Activated CD4-positive, alpha-beta memory T cell treated with anti-CD3 and anti-CD28 coated beads, Interleukin-2, amount 10 ng/mL, durations not matched to agents 7 days and 5 days (primary cell): ENCODE data around the gene DNASE1L1. TPM values are rescaled to one million over a fixed set of nuclear protein-coding genes. Genes with fewer than 3 reads are reported as not detected.

Experiments used
- CTCF ChIA-PET: fragments of 350-600 bp; sonication (Branson Sonifier 250); formaldehyde crosslinking; loops from one replicate; lab custom pipeline; 2021; ENCODE audit warnings: antibody characterized with exemption, inconsistent platforms; lab: Charles Lee
- POLR2A ChIA-PET: fragments of 350-600 bp; sonication (Branson Sonifier 250); formaldehyde crosslinking; loops from one replicate; lab custom pipeline; 2021; ENCODE audit warnings: antibody characterized with exemption; lab: Charles Lee
- DNase-seq: peaks from one replicate; pipeline ENCODE4 v3.0.0-alpha.2; 2020
- H3K27ac Mint-ChIP-seq: one replicate; pipeline ENCODE4 v1.8.0; 2021; ENCODE audit warnings: mild to moderate bottlenecking, mixed read lengths
- H3K27me3 Mint-ChIP-seq: one replicate; pipeline ENCODE4 v1.8.0; 2021; ENCODE audit warnings: mixed read lengths
- H3K36me3 Mint-ChIP-seq: one replicate; pipeline ENCODE4 v1.8.0; 2021; ENCODE audit warnings: low read depth, mixed read lengths
- H3K4me1 Mint-ChIP-seq: one replicate; pipeline ENCODE4 v1.8.0; 2021; ENCODE audit warnings: mixed read lengths
- H3K4me3 Mint-ChIP-seq: one replicate; pipeline ENCODE4 v1.8.0; 2021; ENCODE audit warnings: mild to moderate bottlenecking, mixed read lengths
- H3K9me3 Mint-ChIP-seq: one replicate; pipeline ENCODE4 v1.8.0; 2021; ENCODE audit warnings: mixed read lengths
- total RNA-seq, 2 experiments: library from RNA; stranded (reverse); gene quantifications; one replicate each; pipeline ENCODE4 v1.2.3, GENCODE V29; 2021

The DNASE1L1 gene
- total RNA-seq, 2 experiments from 2014 or later: 23.3 to 23.7 TPM

- POLR2A ChIA-PET: interaction anchor here (0.7 to 2.2 kb wide), 5 partner anchors 12 to 115 kb away, joined by 3 to 16 read pairs (median 8); partner anchors contain the start of genes PLXNA3, RPL10 and SLC10A3
- peaks cover 29% of the 10 kb centered on the region for H3K4me1 Mint-ChIP-seq
- no peaks in the 10 kb centered on the region for H3K27me3 Mint-ChIP-seq
- peak within 1 kb of the TSS; percentile 73 for H3K4me3 Mint-ChIP-seq
- no peaks in the 10 kb centered on the region for H3K9me3 Mint-ChIP-seq
- CTCF ChIA-PET: interaction anchor here (1.0 to 1.7 kb wide), 6 partner anchors 36 to 237 kb away, joined by 3 to 6 read pairs (median 3); partner anchors contain the start of gene UBL4A
- DNase-seq: peak; percentile 34
- peaks cover 11% of the 10 kb centered on the region for H3K36me3 Mint-ChIP-seq
- H3K27ac Mint-ChIP-seq: peak within 1 kb of the TSS; percentile 65
Observed at GRCh38 chrX:154374313-154375155, 34.5 kb downstream of the DNASE1L1 start, which contains the start of gene FLNA. Gene FLNA (minus strand): TSS chrX:154374634. CDS start chrX:154371245, 3,389 bp downstream.

GRCh38 chrX:154373340-154374306, 35.4 kb downstream of the DNASE1L1 start:
- peak; percentile 40 for DNase-seq
- ChIA-PET POLR2A (interaction anchor here (0.7 to 2.2 kb wide), 16 partner anchors 9 to 402 kb away, joined by 3 to 16 read pairs (median 4); partner anchors contain the start of genes HCFC1, PLXNA3, RPL10 and SLC10A3), CTCF (interaction anchor here (0.6 to 1.7 kb wide), 14 partner anchors 25 to 360 kb away, joined by 3 to 6 read pairs (median 3); partner anchors contain the start of genes RPL10, SLC10A3 and UBL4A)

DNA sequence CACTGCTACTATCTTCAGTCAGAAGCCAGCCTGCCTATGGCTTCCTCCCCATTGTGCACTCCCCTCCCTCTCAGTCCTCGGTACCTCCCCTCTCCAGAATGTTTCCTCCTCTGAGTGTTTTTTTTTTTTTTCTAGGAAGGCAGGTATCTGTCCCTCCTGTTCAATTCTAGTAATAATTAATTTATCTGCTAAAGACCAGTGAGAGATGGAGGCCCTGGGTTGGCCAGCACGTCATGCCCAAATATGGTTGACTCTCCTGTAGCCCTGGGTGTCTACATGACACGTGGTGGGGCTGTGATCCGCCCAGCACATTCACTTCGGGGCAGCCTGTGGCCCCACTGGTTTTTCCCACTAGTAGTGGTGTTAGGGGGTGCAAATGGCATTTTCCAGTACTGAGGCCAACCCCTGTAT, 36.4 kb downstream of the DNASE1L1 start:
- Mint-ChIP-seq H3K4me3 (peak overlapping the region; percentile 79), H3K4me1 (peaks cover 36% of the 10 kb centered on the region), H3K9me3 (no peaks in the 10 kb centered on the region), H3K27ac (peak overlapping the region; percentile 88), H3K27me3 (no peaks in the 10 kb centered on the region), H3K36me3 (peaks cover 24% of the 10 kb centered on the region)
- ChIA-PET POLR2A (interaction anchor here (0.6 to 1.8 kb wide), 16 partner anchors 10 to 401 kb away, joined by 3 to 16 read pairs (median 3); partner anchors contain the start of genes HCFC1 and RPL10), CTCF (interaction anchor here (0.6 to 1.7 kb wide), 10 partner anchors 26 to 359 kb away, joined by 3 to 6 read pairs (median 3); partner anchors contain the start of genes RPL10, SLC10A3 and UBL4A)
- DNase-seq: peak; percentile 63

More at GRCh38 chrX:154373340-154374306, 35.4 kb downstream of the DNASE1L1 start:
- Mint-ChIP-seq H3K27me3 (no peaks in the 10 kb centered on the region), H3K9me3 (no peaks in the 10 kb centered on the region), H3K36me3 (peaks cover 16% of the 10 kb centered on the region), H3K27ac (peak overlapping the region; percentile 65), H3K4me3 (peak overlapping the region; percentile 73), H3K4me1 (peaks cover 29% of the 10 kb centered on the region)

GRCh38 chrX:154371789-154372300, 37.2 kb downstream of the DNASE1L1 start:
- CTCF ChIA-PET: no interaction called here
- H3K27ac Mint-ChIP-seq: peak overlapping the region; percentile 88
- DNase-seq: no peak
- no peaks in the 10 kb centered on the region for H3K27me3 Mint-ChIP-seq
- H3K9me3 Mint-ChIP-seq: no peaks in the 10 kb centered on the region
- POLR2A ChIA-PET: interaction anchor here (0.9 to 1.4 kb wide), 3 partner anchors 29 to 400 kb away, joined by 3 to 5 read pairs (median 3); partner anchors contain the start of gene HCFC1
- H3K36me3 Mint-ChIP-seq: peaks cover 29% of the 10 kb centered on the region
- peaks cover 37% of the 10 kb centered on the region for H3K4me1 Mint-ChIP-seq
- H3K4me3 Mint-ChIP-seq: peak overlapping the region; percentile 79

DNA sequence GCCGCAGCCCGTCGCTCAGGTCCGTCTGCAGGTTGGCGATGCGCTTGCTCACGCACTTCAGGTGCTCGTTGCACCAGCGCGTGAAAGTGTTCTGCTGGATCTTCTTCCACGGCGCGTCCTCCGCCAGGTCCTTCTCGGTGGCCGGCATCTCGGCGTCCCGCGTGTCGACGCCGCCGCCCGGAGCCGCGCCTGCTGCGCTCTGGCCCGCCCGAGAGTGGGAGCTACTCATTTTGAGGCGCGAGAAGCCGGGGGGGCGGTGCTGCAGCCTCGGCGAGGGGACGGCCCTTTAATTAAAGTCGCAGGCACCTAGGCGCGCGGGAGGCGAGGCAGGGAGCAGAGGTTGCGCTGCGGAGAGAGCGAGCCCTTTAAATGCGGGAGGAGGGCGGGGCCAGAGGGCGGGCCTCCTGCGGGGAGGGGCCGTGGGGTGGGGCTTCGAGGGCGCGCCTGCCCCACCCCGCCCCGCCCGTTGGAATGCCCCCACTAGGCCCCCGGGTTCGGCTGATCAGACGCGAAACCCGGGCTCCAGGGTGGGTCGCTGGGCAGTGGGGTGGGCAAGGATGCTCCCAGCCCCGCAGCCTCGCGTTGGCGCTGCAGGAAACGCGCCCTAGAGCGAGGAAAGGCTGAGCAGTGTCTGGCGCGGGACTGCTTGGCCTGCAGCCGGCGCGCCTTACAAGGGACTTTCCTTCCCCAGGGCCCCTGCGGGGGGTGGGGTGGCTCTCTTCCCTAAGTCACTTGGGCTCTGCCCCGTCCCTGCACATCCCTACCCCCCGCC, 37.9 kb downstream of the DNASE1L1 start:
- Mint-ChIP-seq H3K4me1 (peaks cover 36% of the 10 kb centered on the region), H3K9me3 (no peaks in the 10 kb centered on the region), H3K4me3 (peak overlapping the region; percentile 79), H3K27me3 (no peaks in the 10 kb centered on the region), H3K27ac (peak overlapping the region; percentile 82), H3K36me3 (peaks cover 35% of the 10 kb centered on the region)
- CTCF ChIA-PET: interaction anchor here (1.5 kb wide), 1 partner anchor 28 kb away, joined by 5 read pairs; no protein-coding TSS in a partner anchor
- POLR2A ChIA-PET: interaction anchor here (1.0 to 4.3 kb wide), 15 partner anchors 8 to 401 kb away, joined by 3 to 37 read pairs (median 4); partner anchors contain the start of genes EMD, HCFC1, RPL10 and TAFAZZIN
- peak; percentile 95 for DNase-seq

DNA sequence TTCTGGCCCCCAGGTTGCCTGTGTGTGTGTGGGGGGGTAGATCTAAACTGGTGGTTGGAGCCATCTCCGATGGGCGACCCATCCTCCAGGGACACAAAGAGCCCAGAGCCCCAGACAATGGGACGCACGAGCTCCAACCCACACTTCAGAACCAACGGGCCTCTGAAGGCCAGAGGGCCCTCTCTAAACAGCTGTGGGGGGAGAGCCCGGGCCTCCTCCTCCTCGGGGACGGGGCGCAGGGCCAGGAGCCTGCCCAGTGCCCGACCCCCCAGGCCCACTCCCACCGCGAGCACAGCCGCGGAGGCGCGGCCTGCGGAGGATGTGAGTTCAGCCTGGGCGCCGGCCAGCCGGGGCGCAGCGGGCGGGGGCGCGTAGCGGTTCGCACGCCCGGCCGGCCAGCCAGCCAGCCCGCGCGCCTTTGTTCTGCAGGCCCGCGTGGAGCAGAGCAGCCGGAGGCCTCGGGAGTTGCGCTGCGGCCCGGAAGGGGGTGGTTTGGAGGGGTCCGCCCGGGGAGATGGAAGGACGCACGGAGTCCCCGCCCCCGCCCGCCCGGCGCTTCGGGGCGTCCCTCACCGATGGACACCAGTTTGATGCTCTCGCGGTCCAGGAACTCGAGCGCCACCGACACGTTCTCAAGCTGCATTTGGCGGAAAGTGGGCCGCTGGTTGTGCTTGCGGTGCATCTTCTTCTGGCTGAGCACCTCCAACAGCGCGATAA, 38.6 kb downstream of the DNASE1L1 start:
- CTCF ChIA-PET: interaction anchor here (1.5 kb wide), 1 partner anchor 29 kb away, joined by 5 read pairs; no protein-coding TSS in a partner anchor
- H3K27ac Mint-ChIP-seq: peak overlapping the region; percentile 91
- H3K4me1 Mint-ChIP-seq: peaks cover 40% of the 10 kb centered on the region
- H3K9me3 Mint-ChIP-seq: no peaks in the 10 kb centered on the region
- peaks cover 39% of the 10 kb centered on the region for H3K36me3 Mint-ChIP-seq
- H3K27me3 Mint-ChIP-seq: no peaks in the 10 kb centered on the region
- POLR2A ChIA-PET: interaction anchor here (1.0 to 4.3 kb wide), 15 partner anchors 9 to 401 kb away, joined by 3 to 37 read pairs (median 4); partner anchors contain the start of genes EMD, HCFC1, RPL10 and TAFAZZIN
- H3K4me3 Mint-ChIP-seq: peak overlapping the region; percentile 94
- no peak for DNase-seq

DNA sequence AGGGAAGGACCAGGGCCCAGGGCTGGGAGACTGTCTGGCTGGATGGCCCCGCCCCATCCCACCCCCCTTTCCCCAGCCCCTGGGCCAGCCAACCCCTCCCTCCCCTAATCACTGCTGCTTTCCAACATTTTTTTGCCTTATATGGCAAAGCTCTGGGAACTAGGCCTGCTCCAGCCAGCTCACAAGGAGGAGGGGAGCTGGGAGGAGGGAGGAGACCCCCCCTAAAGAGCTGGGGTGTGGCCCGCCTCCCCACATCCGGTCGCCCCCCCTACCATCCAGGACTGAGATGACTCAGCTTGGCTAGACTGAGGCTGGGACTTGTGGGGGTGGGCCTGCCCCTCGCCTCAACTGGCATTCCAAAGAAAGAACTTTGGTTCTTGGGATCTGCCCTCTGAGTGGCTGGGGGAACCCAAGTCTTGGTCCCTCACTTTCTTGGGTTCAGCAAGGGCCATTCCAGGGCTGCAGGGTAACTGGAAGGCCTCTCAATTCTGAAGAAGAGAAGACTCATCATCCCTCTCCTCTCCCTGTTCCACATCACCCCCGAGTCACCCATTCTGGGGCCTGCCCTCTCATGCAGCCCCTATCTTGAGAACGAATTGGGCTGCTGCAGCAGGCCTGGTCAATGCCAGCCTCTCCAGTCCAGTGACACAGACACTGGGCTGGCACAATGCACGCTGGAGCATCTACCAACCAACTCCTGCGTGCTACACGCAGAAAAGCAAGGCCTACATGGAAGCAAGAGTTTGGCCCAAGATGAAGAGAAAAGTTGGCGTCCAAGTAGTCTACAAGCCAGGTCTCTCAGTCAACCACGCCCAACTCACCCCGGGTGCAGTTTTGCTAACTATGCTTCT, 39.4 kb downstream of the DNASE1L1 start:
- Mint-ChIP-seq H3K27me3 (no peaks in the 10 kb centered on the region), H3K4me1 (peaks cover 39% of the 10 kb centered on the region)
- CTCF ChIA-PET: interaction anchor here (1.5 kb wide), 1 partner anchor 29 kb away, joined by 5 read pairs; no protein-coding TSS in a partner anchor

DNA sequence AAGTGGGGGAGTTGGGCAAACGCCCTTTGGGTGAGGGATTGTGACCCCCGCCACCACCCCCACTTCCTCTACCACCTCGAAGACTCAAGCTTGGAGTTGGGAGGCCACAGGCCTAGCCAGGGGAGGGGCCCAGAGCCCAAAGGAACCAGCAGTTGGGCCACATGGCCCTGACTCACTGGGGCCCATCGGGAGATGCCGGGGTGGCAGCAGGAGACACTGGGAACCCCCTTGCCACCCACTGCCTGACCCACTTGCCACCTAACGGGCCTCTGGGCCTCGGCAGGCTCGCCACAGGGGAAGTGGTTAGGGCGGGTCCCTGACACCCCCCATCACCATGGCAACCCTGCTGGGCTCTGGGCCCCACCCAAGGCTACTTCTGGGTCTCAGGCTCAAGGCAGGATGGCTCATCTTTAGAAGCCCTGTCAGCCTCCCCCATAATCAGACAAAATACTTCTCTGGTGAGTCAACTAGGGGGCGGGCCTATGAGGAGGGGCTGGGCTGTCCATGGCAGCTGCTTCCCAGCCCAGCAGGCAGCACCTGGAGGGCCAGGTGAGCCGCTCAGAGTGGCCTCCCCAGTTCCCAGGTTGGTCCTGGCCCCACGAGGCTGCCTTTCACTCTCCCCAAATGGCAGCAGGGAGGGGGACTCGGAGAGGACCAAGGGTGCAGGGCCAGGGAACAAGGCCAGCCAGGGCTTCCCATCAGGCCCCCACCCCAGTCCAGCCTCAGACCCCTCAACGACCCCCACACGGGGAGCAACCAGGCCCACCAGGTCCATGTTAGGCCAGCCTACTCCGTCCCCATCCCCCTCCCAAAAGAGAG, 40.2 kb downstream of the DNASE1L1 start:
- Mint-ChIP-seq H3K4me1 (peaks cover 45% of the 10 kb centered on the region), H3K27me3 (no peaks in the 10 kb centered on the region), H3K27ac (peak overlapping the region; percentile 83), H3K9me3 (no peaks in the 10 kb centered on the region), H3K4me3 (peak overlapping the region; percentile 94), H3K36me3 (peaks cover 43% of the 10 kb centered on the region)
- POLR2A ChIA-PET: interaction anchor here (0.8 to 4.3 kb wide), 11 partner anchors 9 to 444 kb away, joined by 3 to 37 read pairs (median 7); partner anchors contain the start of genes EMD and RPL10
- CTCF ChIA-PET: interaction anchor here (0.7 to 1.0 kb wide), 2 partner anchors 10 to 15 kb away, joined by 3 to 4 read pairs; partner anchors contain the start of gene EMD
- DNase-seq: peak; percentile 94

More for the DNA sequence above, 39.4 kb downstream of the DNASE1L1 start:
- Mint-ChIP-seq H3K9me3 (no peaks in the 10 kb centered on the region), H3K36me3 (peaks cover 41% of the 10 kb centered on the region), H3K4me3 (peak overlapping the region; percentile 94), H3K27ac (peak overlapping the region; percentile 91)
- POLR2A ChIA-PET: interaction anchor here (1.6 to 4.3 kb wide), 9 partner anchors 8 to 445 kb away, joined by 3 to 37 read pairs (median 10); partner anchors contain the start of genes EMD and RPL10
- peak; percentile 75 for DNase-seq
